ENCODE data around the gene RCE1. TPM values are rescaled to one million over a fixed set of nuclear protein-coding genes. Genes with fewer than 3 reads are reported as not detected.

The RCE1 gene
- total and polyA plus RNA-seq, 2 experiments from 2014 or later, result 19.8 to 41.4 TPM

GRCh38 chr11:66875378-66875777, 32.1 kb downstream of the RCE1 start:
- no peak overlapping the region for H3K27ac ChIP-seq

GRCh38 chr11:66877588-66878385, 34.5 kb downstream of the RCE1 start:
- 88% methylated on average over 9 of the region's 9 CpGs for WGBS (ENCODE audit: low lambda C conversion rate, missing lambda C conversion rate)
- Histone ChIP-seq H4K20me1 (ENCODE audit: insufficient read depth, poor library complexity, severe bottlenecking) (no peaks in the 10 kb centered on the region), H3K36me3 (replicated peaks; ENCODE audit: insufficient read depth, low read depth) (no peaks in the 10 kb centered on the region), H3K4me2 (no peak overlapping the region), H3K27ac (no peak overlapping the region), H3K4me3 (no peak overlapping the region), H2AFZ (no peak overlapping the region), H3K9me2 (replicated peaks; ENCODE audit: insufficient read depth) (no peaks in the 10 kb centered on the region), H3K79me2 (peaks cover 2% of the 10 kb centered on the region), H3K27me3 (no peaks in the 10 kb centered on the region), H3K4me1 (ENCODE audit: insufficient read depth) (peaks cover 14% of the 10 kb centered on the region), H3K9me3 (ENCODE audit: low read depth) (no peaks in the 10 kb centered on the region)
- DNase-seq (ENCODE audit: low spot score), result no peak
- TF ChIP-seq EZH2phosphoT487 (IDR thresholded peaks at IDR 0.05; ENCODE audit: low read depth, severe bottlenecking, unreplicated experiment), result no peak
- no peak for TF ChIP-seq CTCF (IDR thresholded peaks at IDR 0.05; ENCODE audit: poor library complexity)

More at GRCh38 chr11:66875378-66875777, 32.1 kb downstream of the RCE1 start:
- no peaks in the 10 kb centered on the region for H3K9me3 ChIP-seq (ENCODE audit: low read depth)
- no peaks in the 10 kb centered on the region for H3K27me3 ChIP-seq
- no peak overlapping the region for H3K4me2 ChIP-seq
- peaks cover 13% of the 10 kb centered on the region for H3K4me1 ChIP-seq (ENCODE audit: insufficient read depth)
- H3K9me2 ChIP-seq (replicated peaks; ENCODE audit: insufficient read depth), result no peaks in the 10 kb centered on the region
- no peak for DNase-seq (ENCODE audit: low spot score)
- no peak overlapping the region for H2AFZ ChIP-seq
- TF ChIP-seq EZH2 (IDR thresholded peaks at IDR 0.05; ENCODE audit: borderline replicate concordance) (no peak), CTCF (IDR thresholded peaks at IDR 0.05; ENCODE audit: poor library complexity) (no peak), EZH2phosphoT487 (IDR thresholded peaks at IDR 0.05; ENCODE audit: low read depth, severe bottlenecking, unreplicated experiment) (no peak)
- H3K4me3 ChIP-seq, result no peak overlapping the region
- H3K36me3 ChIP-seq (replicated peaks; ENCODE audit: insufficient read depth, low read depth), result no peaks in the 10 kb centered on the region
- H4K20me1 ChIP-seq (ENCODE audit: insufficient read depth, poor library complexity, severe bottlenecking), result no peaks in the 10 kb centered on the region
- peaks cover 2% of the 10 kb centered on the region for H3K79me2 ChIP-seq
- WGBS (ENCODE audit: low lambda C conversion rate, missing lambda C conversion rate), result 92% methylated on average over 13 of the region's 13 CpGs

GRCh38 chr11:66878474-66878873, 35.2 kb downstream of the RCE1 start:
- WGBS (ENCODE audit: low lambda C conversion rate, missing lambda C conversion rate), result 83% methylated on average over 12 of the region's 12 CpGs
- H3K9me3 ChIP-seq (ENCODE audit: low read depth), result no peaks in the 10 kb centered on the region
- DNase-seq (ENCODE audit: low spot score), result no peak
- no peak overlapping the region for H3K4me2 ChIP-seq
- H3K4me1 ChIP-seq (ENCODE audit: insufficient read depth), result peaks cover 17% of the 10 kb centered on the region
- no peak overlapping the region for H3K27ac ChIP-seq
- no peaks in the 10 kb centered on the region for H3K27me3 ChIP-seq
- TF ChIP-seq EZH2phosphoT487 (IDR thresholded peaks at IDR 0.05; ENCODE audit: low read depth, severe bottlenecking, unreplicated experiment) (no peak), CTCF (IDR thresholded peaks at IDR 0.05; ENCODE audit: poor library complexity) (no peak), EZH2 (IDR thresholded peaks at IDR 0.05; ENCODE audit: borderline replicate concordance) (no peak)
- peaks cover 2% of the 10 kb centered on the region for H3K79me2 ChIP-seq
- no peak overlapping the region for H2AFZ ChIP-seq
- no peaks in the 10 kb centered on the region for H4K20me1 ChIP-seq (ENCODE audit: insufficient read depth, poor library complexity, severe bottlenecking)
- H3K9me2 ChIP-seq (replicated peaks; ENCODE audit: insufficient read depth), result no peaks in the 10 kb centered on the region
- H3K4me3 ChIP-seq, result no peak overlapping the region
- no peaks in the 10 kb centered on the region for H3K36me3 ChIP-seq (replicated peaks; ENCODE audit: insufficient read depth, low read depth)
